ENCODE results near the gene HLA-C. TPM values are rescaled to one million over a fixed set of nuclear protein-coding genes. Genes with fewer than 3 reads are reported as not detected.

HLA-C gene
- total RNA-seq, 3 donors from 2014 or later (not counting 1 experiment from before 2014, with no cell fraction given) = 2,828 to 3,894 (median 3,245) TPM

GRCh38 chr6:31272836-31273626 lies 1.1 kb upstream of the HLA-C start:
- peak overlapping the region; percentile 99 to 100 for H3K27ac Mint-ChIP-seq
- Histone ChIP-seq H3K9me3 (ENCODE audit: control insufficient read depth, insufficient read depth, low read length) (no peaks in the 10 kb centered on the region), H3K4me3 (ENCODE audit: low read length) (peak overlapping the region; percentile 74), H3K27ac (ENCODE audit: low read length) (peak overlapping the region; percentile 99), H3K36me3 (ENCODE audit: control insufficient read depth, insufficient read depth, low read length) (peaks cover 22% of the 10 kb centered on the region), H3K27me3 (ENCODE audit: control insufficient read depth, insufficient read depth, low read length) (no peaks in the 10 kb centered on the region), H3K4me1 (ENCODE audit: control insufficient read depth, insufficient read depth, low read length) (peaks cover 43% of the 10 kb centered on the region)
- H3K27me3 Mint-ChIP-seq (ENCODE audit: low read depth in 2 of 2) = peaks cover 3 to 7% of the 10 kb centered on the region in 2 donors
- H3K9me3 Mint-ChIP-seq = no peaks in the 10 kb centered on the region
- H3K36me3 Mint-ChIP-seq = peaks cover 13% of the 10 kb centered on the region
- H3K4me3 Mint-ChIP-seq = peak overlapping the region; percentile 97
- no peak for ATAC-seq
- intact Hi-C loops (cut with micrococcal nuclease) = loop anchor here (1.0 kb wide), 3 partner anchors 69 to 81 kb away; no protein-coding TSS in a partner anchor
- no peak for TF ChIP-seq CTCF (IDR thresholded peaks at IDR 0.05)
- DNase-seq = peak in 1 of 2 donors; percentile 71
- WGBS (ENCODE audit: insufficient coverage) = 50% methylated on average over 10 of the region's 10 CpGs
- H3K4me1 Mint-ChIP-seq = peaks cover 59 to 66% of the 10 kb centered on the region in 2 donors

GRCh38 chr6:31272436-31272835 lies 544 bp upstream of the HLA-C start:
- Mint-ChIP-seq H3K27ac (peak overlapping the region; percentile 99 to 100), H3K4me1 (peaks cover 65 to 72% of the 10 kb centered on the region in 2 donors), H3K4me3 (peak overlapping the region; percentile 97), H3K9me3 (no peaks in the 10 kb centered on the region), H3K27me3 (ENCODE audit: low read depth in 2 of 2) (peaks cover 3 to 7% of the 10 kb centered on the region in 2 donors), H3K36me3 (peaks cover 19% of the 10 kb centered on the region)
- ATAC-seq (no peak), DNase-seq (peak in 1 of 2 donors; percentile 67)
- 16% methylated on average over 4 of the region's 4 CpGs for WGBS (ENCODE audit: insufficient coverage)
- Histone ChIP-seq H3K36me3 (ENCODE audit: control insufficient read depth, insufficient read depth, low read length) (peaks cover 26% of the 10 kb centered on the region), H3K9me3 (ENCODE audit: control insufficient read depth, insufficient read depth, low read length) (no peaks in the 10 kb centered on the region), H3K27ac (ENCODE audit: low read length) (peak overlapping the region; percentile 99), H3K27me3 (ENCODE audit: control insufficient read depth, insufficient read depth, low read length) (no peaks in the 10 kb centered on the region), H3K4me3 (ENCODE audit: low read length) (peak overlapping the region; percentile 74), H3K4me1 (ENCODE audit: control insufficient read depth, insufficient read depth, low read length) (peaks cover 44% of the 10 kb centered on the region)
- TF ChIP-seq CTCF (IDR thresholded peaks at IDR 0.05) = no peak
- intact Hi-C loops (cut with micrococcal nuclease) = loop anchor here (1.0 kb wide), 3 partner anchors 68 to 82 kb away; no protein-coding TSS in a partner anchor

- ATAC-seq = peak; percentile 46 to 63 (median 54)
Measured at GRCh38 chr6:31270788-31271640, 878 bp downstream of the HLA-C start.

More at GRCh38 chr6:31270788-31271640, 878 bp downstream of the HLA-C start:
- Mint-ChIP-seq H3K9me3 (no peaks in the 10 kb centered on the region), H3K27ac (peak overlapping the region; percentile 99 to 100), H3K36me3 (peaks cover 25% of the 10 kb centered on the region), H3K4me1 (peaks cover 79 to 80% of the 10 kb centered on the region in 2 donors), H3K4me3 (peak overlapping the region; percentile 97), H3K27me3 (ENCODE audit: low read depth in 2 of 2) (no peaks in the 10 kb centered on the region)
- peak overlapping the region; percentile 74 for H3K4me3 ChIP-seq (ENCODE audit: low read length)
- H3K27ac ChIP-seq (ENCODE audit: low read length) = peak overlapping the region; percentile 99
- WGBS (ENCODE audit: insufficient coverage) = 4% methylated on average over 62 of the region's 62 CpGs
- DNase-seq = peak; percentile 66 to 76
- peaks cover 26% of the 10 kb centered on the region for H3K36me3 ChIP-seq (ENCODE audit: control insufficient read depth, insufficient read depth, low read length)
- no peak for TF ChIP-seq CTCF (IDR thresholded peaks at IDR 0.05)
- H3K27me3 ChIP-seq (ENCODE audit: control insufficient read depth, insufficient read depth, low read length) = no peaks in the 10 kb centered on the region
- H3K9me3 ChIP-seq (ENCODE audit: control insufficient read depth, insufficient read depth, low read length) = no peaks in the 10 kb centered on the region
- intact Hi-C loops (cut with micrococcal nuclease) = no loop called here
- H3K4me1 ChIP-seq (ENCODE audit: control insufficient read depth, insufficient read depth, low read length) = peaks cover 44% of the 10 kb centered on the region

All from natural killer cell (primary cell).